Activated naive CD8-positive, alpha-beta T cell treated with anti-CD3 and anti-CD28 coated beads for 36 hours (primary cell): Measurements from ENCODE around the gene RHOBTB1. TPM values are rescaled to one million over a fixed set of nuclear protein-coding genes. Genes with fewer than 3 reads are reported as not detected.
A peak's percentile ranks its signal among the peaks of the same experiment; 100 is the strongest.
"Not testable (repeated sequence)": the region's sequence is repeated elsewhere in the genome, so short reads cannot be mapped to it uniquely, and the experiment has no call there.

ENCODE experiments used
- DNase-seq: peaks from one replicate; pipeline ENCODE4 v3.0.0; 2021
- H3K27ac Mint-ChIP-seq: one replicate; pipeline ENCODE4 v1.8.0; 2022; ENCODE audit warnings: mild to moderate bottlenecking, moderate library complexity, mixed read lengths
- H3K27me3 Mint-ChIP-seq: one replicate; pipeline ENCODE4 v1.8.0; 2022; ENCODE audit warnings: mild to moderate bottlenecking, mixed read lengths
- H3K36me3 Mint-ChIP-seq: one replicate; pipeline ENCODE4 v1.8.0; 2021; ENCODE audit warnings: mild to moderate bottlenecking, mixed read lengths
- H3K4me1 Mint-ChIP-seq: one replicate; pipeline ENCODE4 v1.8.0; 2021; ENCODE audit warnings: mixed read lengths
- H3K4me3 Mint-ChIP-seq: one replicate; pipeline ENCODE4 v1.8.0; 2022; ENCODE audit warnings: mild to moderate bottlenecking, moderate library complexity, mixed read lengths
- H3K9me3 Mint-ChIP-seq: one replicate; pipeline ENCODE4 v1.8.0; 2022; ENCODE audit warnings: mixed read lengths
- total RNA-seq, 2 experiments: library from RNA; stranded (reverse); gene quantifications; one replicate each; pipeline ENCODE4 v1.2.3, GENCODE V29; 2021

Gene RHOBTB1
- total RNA-seq, 2 experiments from 2014 or later, result 0.16 TPM; not detected in 1

DNA sequence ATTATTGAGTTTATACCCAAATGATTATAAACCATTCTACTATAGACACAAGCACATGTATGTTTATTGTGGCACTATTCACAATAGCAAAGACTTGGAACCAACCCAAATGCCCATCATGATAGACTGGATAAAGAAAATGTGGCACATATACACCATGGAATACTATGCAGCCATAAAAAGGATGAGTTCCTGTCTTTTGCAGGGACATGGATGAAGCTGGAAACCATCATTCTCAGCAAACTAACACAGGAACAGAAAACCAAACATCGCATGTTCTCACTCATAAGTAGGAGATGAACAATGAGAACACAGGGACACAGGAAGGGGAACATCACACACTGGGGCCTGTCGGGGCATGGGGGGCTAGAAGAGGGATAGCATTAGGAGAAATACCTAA lies 28.2 kb upstream of the RHOBTB1 start:
- Mint-ChIP-seq H3K4me1 (peaks cover 14% of the 10 kb centered on the region), H3K27me3 (peaks cover 17% of the 10 kb centered on the region)
- H3K9me3 Mint-ChIP-seq, H3K4me3 Mint-ChIP-seq, DNase-seq, H3K27ac Mint-ChIP-seq, H3K36me3 Mint-ChIP-seq: not testable (repeated sequence)

DNA sequence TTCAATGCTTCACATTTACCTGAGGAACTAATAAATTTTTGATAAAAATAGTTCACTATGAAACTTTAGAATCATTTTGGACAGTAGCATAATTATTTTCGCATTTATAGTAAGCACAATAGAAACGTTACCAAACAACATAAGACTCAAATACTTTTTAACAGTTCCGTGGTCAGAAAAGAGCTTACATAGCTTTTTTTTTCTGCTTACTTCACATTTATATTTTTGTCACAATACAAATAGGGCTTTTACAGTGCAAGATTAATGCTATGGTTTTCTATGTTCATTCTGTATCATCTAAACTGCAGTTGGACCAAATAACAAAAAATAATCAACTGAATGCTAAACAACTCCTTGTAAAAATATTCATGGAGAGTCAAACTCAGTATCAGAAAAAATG lies 26.5 kb upstream of the RHOBTB1 start:
- peaks cover 14% of the 10 kb centered on the region for H3K4me1 Mint-ChIP-seq
- H3K4me3 Mint-ChIP-seq, result no peak overlapping the region
- H3K27ac Mint-ChIP-seq, result no peak overlapping the region
- H3K36me3 Mint-ChIP-seq, result no peaks in the 10 kb centered on the region
- peaks cover 19% of the 10 kb centered on the region for H3K27me3 Mint-ChIP-seq
- no peaks in the 10 kb centered on the region for H3K9me3 Mint-ChIP-seq
- DNase-seq, result no peak

GRCh38 chr10:60968504-60968903 lies 24.5 kb upstream of the RHOBTB1 start:
- Mint-ChIP-seq H3K36me3 (no peaks in the 10 kb centered on the region), H3K4me3 (no peak overlapping the region), H3K9me3 (no peaks in the 10 kb centered on the region), H3K4me1 (peaks cover 13% of the 10 kb centered on the region), H3K27ac (no peak overlapping the region), H3K27me3 (peaks cover 27% of the 10 kb centered on the region)
- no peak for DNase-seq

- Mint-ChIP-seq H3K4me3 (no peak overlapping the region), H3K27ac (no peak overlapping the region), H3K9me3 (no peaks in the 10 kb centered on the region), H3K27me3 (peaks cover 27% of the 10 kb centered on the region), H3K36me3 (no peaks in the 10 kb centered on the region), H3K4me1 (peaks cover 13% of the 10 kb centered on the region)
- DNase-seq, result peak; percentile 2
These were observed 24.0 kb upstream of the RHOBTB1 start for GRCh38 chr10:60967854-60968484.

GRCh38 chr10:60967260-60967659 lies 23.3 kb upstream of the RHOBTB1 start:
- no peaks in the 10 kb centered on the region for H3K36me3 Mint-ChIP-seq
- no peak overlapping the region for H3K27ac Mint-ChIP-seq
- peaks cover 13% of the 10 kb centered on the region for H3K4me1 Mint-ChIP-seq
- H3K27me3 Mint-ChIP-seq, result peaks cover 26% of the 10 kb centered on the region
- no peaks in the 10 kb centered on the region for H3K9me3 Mint-ChIP-seq
- no peak overlapping the region for H3K4me3 Mint-ChIP-seq
- no peak for DNase-seq

GRCh38 chr10:60965696-60966095 lies 21.7 kb upstream of the RHOBTB1 start:
- DNase-seq, result no peak
- Mint-ChIP-seq H3K4me1 (peaks cover 13% of the 10 kb centered on the region), H3K36me3 (no peaks in the 10 kb centered on the region), H3K27ac (no peak overlapping the region), H3K9me3 (no peaks in the 10 kb centered on the region), H3K27me3 (peaks cover 24% of the 10 kb centered on the region), H3K4me3 (no peak overlapping the region)

- H3K36me3 Mint-ChIP-seq, result no peaks in the 10 kb centered on the region
These were observed 20.6 kb upstream of the RHOBTB1 start for GRCh38 chr10:60964257-60965235.

DNA sequence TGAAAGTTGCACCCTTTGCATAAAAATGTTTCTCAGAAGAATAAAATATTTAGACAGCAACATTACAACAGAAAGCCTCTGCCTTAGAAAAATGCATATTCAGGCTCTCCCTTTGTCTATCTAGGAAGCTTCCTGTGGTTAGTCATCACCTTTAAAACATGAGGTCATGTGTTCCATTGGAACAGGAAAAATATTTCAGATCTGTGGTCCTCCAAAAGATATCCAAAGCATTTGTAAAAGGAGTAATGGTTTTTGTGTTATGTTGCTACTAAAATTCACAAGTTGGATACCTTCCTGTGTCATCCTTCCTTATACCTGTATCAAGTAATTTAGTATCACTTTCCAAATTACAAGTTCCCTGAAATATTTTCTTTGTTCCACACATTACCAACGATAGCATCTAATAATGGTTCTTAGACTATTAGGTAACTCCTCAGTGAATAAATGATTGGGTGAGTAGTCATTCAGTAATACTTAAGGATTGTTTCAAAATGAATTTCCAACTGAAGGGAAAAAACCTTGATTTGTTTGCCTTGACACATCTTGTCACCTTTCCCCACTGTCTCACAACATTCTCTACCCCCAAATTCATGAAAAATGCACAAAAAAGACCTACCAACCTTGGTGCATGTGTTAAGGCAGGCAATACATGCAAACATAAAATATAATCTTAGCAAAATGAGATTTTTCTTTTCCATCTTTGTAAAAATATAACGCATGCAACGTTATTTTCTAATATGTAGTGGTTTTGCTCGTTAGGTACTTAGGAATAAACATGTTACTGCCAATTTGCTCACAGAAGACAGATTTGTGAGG lies 19.7 kb upstream of the RHOBTB1 start:
- Mint-ChIP-seq H3K4me1 (peaks cover 13% of the 10 kb centered on the region), H3K27ac (no peak overlapping the region), H3K27me3 (peaks cover 24% of the 10 kb centered on the region), H3K36me3 (no peaks in the 10 kb centered on the region), H3K4me3 (no peak overlapping the region), H3K9me3 (no peaks in the 10 kb centered on the region)
- DNase-seq, result no peak

More at GRCh38 chr10:60964257-60965235, 20.6 kb upstream of the RHOBTB1 start:
- no peak overlapping the region for H3K27ac Mint-ChIP-seq
- peak; percentile 22 for DNase-seq
- H3K4me3 Mint-ChIP-seq, result no peak overlapping the region
- peaks cover 24% of the 10 kb centered on the region for H3K27me3 Mint-ChIP-seq
- peaks cover 13% of the 10 kb centered on the region for H3K4me1 Mint-ChIP-seq
- H3K9me3 Mint-ChIP-seq, result no peaks in the 10 kb centered on the region

DNA sequence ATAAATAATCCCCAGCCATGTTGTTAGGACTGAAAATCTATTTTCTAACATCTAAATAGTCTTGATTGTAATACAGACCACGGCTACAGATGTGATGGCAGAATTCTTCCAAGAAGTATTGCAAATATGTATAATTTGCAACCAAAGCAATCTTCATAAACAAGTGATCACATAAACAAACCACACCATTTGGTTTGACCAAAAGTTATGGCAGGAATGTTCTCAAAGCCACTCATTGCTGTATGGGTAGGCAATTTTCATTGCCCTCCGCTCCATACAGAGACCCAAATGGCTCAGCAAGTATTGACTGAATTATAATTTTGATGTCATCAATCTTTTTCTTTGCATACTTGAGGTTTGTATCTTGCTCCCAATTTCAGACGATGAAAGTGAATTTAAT lies 19.0 kb upstream of the RHOBTB1 start:
- Mint-ChIP-seq H3K36me3 (no peaks in the 10 kb centered on the region), H3K27ac (no peak overlapping the region), H3K4me1 (peaks cover 6% of the 10 kb centered on the region), H3K27me3 (peaks cover 18% of the 10 kb centered on the region), H3K4me3 (no peak overlapping the region), H3K9me3 (no peaks in the 10 kb centered on the region)
- no peak for DNase-seq

GRCh38 chr10:60960913-60961312 lies 16.9 kb upstream of the RHOBTB1 start:
- Mint-ChIP-seq H3K9me3 (no peaks in the 10 kb centered on the region), H3K27me3 (peaks cover 11% of the 10 kb centered on the region)

GRCh38 chr10:60960031-60960430 lies 16.0 kb upstream of the RHOBTB1 start:
- peaks cover 3% of the 10 kb centered on the region for H3K4me1 Mint-ChIP-seq
- H3K27ac Mint-ChIP-seq, result no peak overlapping the region
- peaks cover 11% of the 10 kb centered on the region for H3K27me3 Mint-ChIP-seq
- H3K4me3 Mint-ChIP-seq, result no peak overlapping the region
- H3K36me3 Mint-ChIP-seq, result no peaks in the 10 kb centered on the region
- no peak for DNase-seq
- no peaks in the 10 kb centered on the region for H3K9me3 Mint-ChIP-seq

More at GRCh38 chr10:60960913-60961312, 16.9 kb upstream of the RHOBTB1 start:
- H3K36me3 Mint-ChIP-seq, result no peaks in the 10 kb centered on the region
- no peak overlapping the region for H3K27ac Mint-ChIP-seq
- H3K4me1 Mint-ChIP-seq, result peaks cover 3% of the 10 kb centered on the region
- no peak for DNase-seq
- H3K4me3 Mint-ChIP-seq, result no peak overlapping the region

DNA sequence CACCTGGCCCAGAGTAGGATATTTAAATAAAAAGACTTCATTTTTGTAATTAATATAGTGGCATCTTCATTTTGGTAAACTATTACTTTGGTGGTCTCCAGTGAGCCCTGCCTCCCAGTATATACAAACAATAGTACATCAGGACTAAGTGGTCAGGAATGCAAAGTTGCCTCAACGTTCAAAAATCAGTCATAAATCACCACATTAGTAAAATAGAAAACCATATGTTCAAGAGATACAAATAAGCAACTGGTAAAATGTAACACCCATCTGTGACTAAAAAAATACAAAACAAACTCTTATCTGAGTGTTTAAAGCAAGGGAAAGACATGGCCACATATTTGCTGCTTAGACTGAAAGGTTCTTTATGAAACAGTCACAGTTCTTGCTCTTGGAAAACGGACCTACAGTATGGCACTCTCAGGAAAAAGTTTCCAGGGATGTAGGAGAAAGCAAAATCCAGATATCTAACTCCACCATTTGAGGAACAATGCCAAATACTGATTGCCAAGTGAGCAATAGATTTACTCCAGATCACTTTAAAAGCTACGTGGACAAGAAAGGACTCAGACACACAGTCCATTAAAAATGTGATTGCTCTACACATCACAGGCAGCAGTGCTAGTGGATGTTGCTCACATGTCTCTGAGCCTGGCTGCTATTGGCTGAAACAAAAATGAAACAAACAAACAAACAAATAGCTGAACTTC lies 15.1 kb upstream of the RHOBTB1 start:
- DNase-seq, result no peak
- Mint-ChIP-seq H3K4me1 (peaks cover 3% of the 10 kb centered on the region), H3K27me3 (peaks cover 8% of the 10 kb centered on the region), H3K27ac (no peak overlapping the region), H3K36me3 (no peaks in the 10 kb centered on the region), H3K4me3 (no peak overlapping the region), H3K9me3 (no peaks in the 10 kb centered on the region)

- no peak for DNase-seq
- H3K4me1 Mint-ChIP-seq, result no peaks in the 10 kb centered on the region
- no peaks in the 10 kb centered on the region for H3K36me3 Mint-ChIP-seq
- H3K9me3 Mint-ChIP-seq, result no peaks in the 10 kb centered on the region
- no peak overlapping the region for H3K4me3 Mint-ChIP-seq
- H3K27ac Mint-ChIP-seq, result no peak overlapping the region
- H3K27me3 Mint-ChIP-seq, result peaks cover 6% of the 10 kb centered on the region
These were observed 13.8 kb upstream of the RHOBTB1 start for GRCh38 chr10:60957667-60958221.

- H3K4me3 Mint-ChIP-seq, result no peak overlapping the region
These were observed 12.0 kb upstream of the RHOBTB1 start for GRCh38 chr10:60955957-60956425.

More at GRCh38 chr10:60955957-60956425, 12.0 kb upstream of the RHOBTB1 start:
- no peak for DNase-seq
- H3K36me3 Mint-ChIP-seq, result no peaks in the 10 kb centered on the region
- H3K27me3 Mint-ChIP-seq, result peaks cover 6% of the 10 kb centered on the region
- H3K4me1 Mint-ChIP-seq, result no peaks in the 10 kb centered on the region
- H3K27ac Mint-ChIP-seq, result no peak overlapping the region
- H3K9me3 Mint-ChIP-seq, result no peaks in the 10 kb centered on the region
